ENCODE data around the gene KLHL8.

Gene KLHL8

DNA sequence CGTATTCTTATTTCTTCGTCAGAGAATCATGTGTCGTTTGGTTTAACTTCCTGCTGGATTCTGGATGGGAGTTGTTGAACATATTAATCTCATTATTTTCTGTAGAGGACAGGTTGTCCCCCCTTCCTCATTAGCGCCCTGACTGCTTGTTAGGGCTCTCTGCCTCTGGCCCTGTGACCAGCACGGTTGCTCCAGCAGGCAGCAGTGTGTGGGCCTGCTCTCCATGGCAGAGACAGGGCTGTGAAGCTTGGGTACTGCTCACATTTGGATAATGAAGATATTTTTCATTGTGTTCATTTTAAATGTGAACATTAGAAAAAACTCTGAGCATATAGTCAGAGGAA is 102.7 kb downstream of the KLHL8 start:
- no peak overlapping the region for H3K27ac ChIP-seq (replicated peaks)
- no peak for TF ChIP-seq SPI1 (IDR thresholded peaks at IDR 0.05; ENCODE audit: borderline replicate concordance, low read depth)
- TF ChIP-seq POLR2AphosphoS5 (IDR thresholded peaks at IDR 0.05; ENCODE audit: low read depth) = no peak
- no peak for TF ChIP-seq CTCF (IDR thresholded peaks at IDR 0.05; ENCODE audit: insufficient read depth, low read length)
- TF ChIP-seq REST (IDR thresholded peaks at IDR 0.05; ENCODE audit: insufficient replicate concordance, low read depth) = no peak
- no peak for TF ChIP-seq GABPA (IDR thresholded peaks at IDR 0.05; ENCODE audit: low read depth)
- H3K4me3 ChIP-seq (replicated peaks; ENCODE audit: insufficient read depth, low read length) = no peak overlapping the region
- no peaks in the 10 kb centered on the region for H3K27me3 ChIP-seq (ENCODE audit: insufficient read depth, poor library complexity, severe bottlenecking)
- no peak for DNase-seq (ENCODE audit: low read depth in 1 of 2, low spot score in 1 of 2)

- no peak for DNase-seq (ENCODE audit: low read depth in 1 of 2, low spot score in 1 of 2)
- Histone ChIP-seq H3K4me3 (replicated peaks; ENCODE audit: insufficient read depth, low read length) (no peak overlapping the region), H3K27me3 (ENCODE audit: insufficient read depth, poor library complexity, severe bottlenecking) (no peaks in the 10 kb centered on the region), H3K27ac (replicated peaks) (no peak overlapping the region)
- TF ChIP-seq GABPA (IDR thresholded peaks at IDR 0.05; ENCODE audit: low read depth) (no peak), POLR2AphosphoS5 (IDR thresholded peaks at IDR 0.05; ENCODE audit: low read depth) (no peak), CTCF (IDR thresholded peaks at IDR 0.05; ENCODE audit: insufficient read depth, low read length) (no peak), REST (IDR thresholded peaks at IDR 0.05; ENCODE audit: insufficient replicate concordance, low read depth) (no peak), SPI1 (IDR thresholded peaks at IDR 0.05; ENCODE audit: borderline replicate concordance, low read depth) (no peak)
These were observed 103.2 kb downstream of the KLHL8 start for GRCh38 chr4:87117051-87117731.

- TF ChIP-seq SPI1 (IDR thresholded peaks at IDR 0.05; ENCODE audit: borderline replicate concordance, low read depth) (no peak), POLR2AphosphoS5 (IDR thresholded peaks at IDR 0.05; ENCODE audit: low read depth) (no peak), GABPA (IDR thresholded peaks at IDR 0.05; ENCODE audit: low read depth) (no peak), REST (IDR thresholded peaks at IDR 0.05; ENCODE audit: insufficient replicate concordance, low read depth) (no peak), CTCF (IDR thresholded peaks at IDR 0.05; ENCODE audit: insufficient read depth, low read length) (no peak)
- Histone ChIP-seq H3K27me3 (ENCODE audit: insufficient read depth, poor library complexity, severe bottlenecking) (no peaks in the 10 kb centered on the region), H3K27ac (replicated peaks) (no peak overlapping the region), H3K4me3 (replicated peaks; ENCODE audit: insufficient read depth, low read length) (no peak overlapping the region)
- DNase-seq (ENCODE audit: low read depth in 1 of 2, low spot score in 1 of 2) = no peak
These were observed 104.2 kb downstream of the KLHL8 start for GRCh38 chr4:87116231-87116630.

Measured in HL-60 (cell line).